AG09309 (cell line): ENCODE measurements around the gene DCLK2.

Source experiments
- DNase-seq: peaks from one replicate; pipeline ENCODE4 v3.0.0-alpha.2; 2010; ENCODE audit warnings: low read depth
- H3K4me3 ChIP-seq: 2 replicates; pipeline ENCODE4 v1.5.1; 2011; ENCODE audit warnings: mild to moderate bottlenecking, low read depth, low read length, moderate library complexity; ENCODE audit not compliant: control insufficient read depth
- TF ChIP-seq, protein P1 (sequence below): IDR thresholded peaks from 2 replicates; pipeline ENCODE4 v1.5.1; 2011; ENCODE audit warnings: mild to moderate bottlenecking, low read depth, low read length, inconsistent platforms; ENCODE audit not compliant: insufficient read depth, control insufficient read depth; ENCODE audit errors: missing control alignments

The DCLK2 gene

DNA sequence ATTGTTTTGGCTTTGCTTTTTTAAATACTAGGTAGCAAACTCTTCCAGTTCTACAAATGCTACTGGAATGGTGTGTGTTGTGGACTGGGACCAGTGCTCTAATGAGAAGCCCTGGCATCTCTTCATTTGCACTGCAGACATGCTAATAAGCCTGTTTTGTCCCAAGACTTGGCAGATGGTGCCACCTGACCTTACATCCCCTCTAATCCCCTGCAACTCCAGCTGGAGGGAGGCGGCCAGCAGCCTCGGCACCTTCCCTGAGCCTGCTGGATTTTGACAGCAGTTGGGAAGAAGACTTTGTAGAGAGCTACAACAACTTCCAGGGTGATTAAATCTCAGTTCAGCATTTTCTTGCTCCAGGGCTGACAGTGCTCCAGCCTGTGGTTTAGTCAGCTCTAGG is 200.0 kb downstream of the DCLK2 start:
- no peak for DNase-seq
- TF ChIP-seq, protein P1, sequence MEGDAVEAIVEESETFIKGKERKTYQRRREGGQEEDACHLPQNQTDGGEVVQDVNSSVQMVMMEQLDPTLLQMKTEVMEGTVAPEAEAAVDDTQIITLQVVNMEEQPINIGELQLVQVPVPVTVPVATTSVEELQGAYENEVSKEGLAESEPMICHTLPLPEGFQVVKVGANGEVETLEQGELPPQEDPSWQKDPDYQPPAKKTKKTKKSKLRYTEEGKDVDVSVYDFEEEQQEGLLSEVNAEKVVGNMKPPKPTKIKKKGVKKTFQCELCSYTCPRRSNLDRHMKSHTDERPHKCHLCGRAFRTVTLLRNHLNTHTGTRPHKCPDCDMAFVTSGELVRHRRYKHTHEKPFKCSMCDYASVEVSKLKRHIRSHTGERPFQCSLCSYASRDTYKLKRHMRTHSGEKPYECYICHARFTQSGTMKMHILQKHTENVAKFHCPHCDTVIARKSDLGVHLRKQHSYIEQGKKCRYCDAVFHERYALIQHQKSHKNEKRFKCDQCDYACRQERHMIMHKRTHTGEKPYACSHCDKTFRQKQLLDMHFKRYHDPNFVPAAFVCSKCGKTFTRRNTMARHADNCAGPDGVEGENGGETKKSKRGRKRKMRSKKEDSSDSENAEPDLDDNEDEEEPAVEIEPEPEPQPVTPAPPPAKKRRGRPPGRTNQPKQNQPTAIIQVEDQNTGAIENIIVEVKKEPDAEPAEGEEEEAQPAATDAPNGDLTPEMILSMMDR, result no peak
- no peak overlapping the region for H3K4me3 ChIP-seq

DNA sequence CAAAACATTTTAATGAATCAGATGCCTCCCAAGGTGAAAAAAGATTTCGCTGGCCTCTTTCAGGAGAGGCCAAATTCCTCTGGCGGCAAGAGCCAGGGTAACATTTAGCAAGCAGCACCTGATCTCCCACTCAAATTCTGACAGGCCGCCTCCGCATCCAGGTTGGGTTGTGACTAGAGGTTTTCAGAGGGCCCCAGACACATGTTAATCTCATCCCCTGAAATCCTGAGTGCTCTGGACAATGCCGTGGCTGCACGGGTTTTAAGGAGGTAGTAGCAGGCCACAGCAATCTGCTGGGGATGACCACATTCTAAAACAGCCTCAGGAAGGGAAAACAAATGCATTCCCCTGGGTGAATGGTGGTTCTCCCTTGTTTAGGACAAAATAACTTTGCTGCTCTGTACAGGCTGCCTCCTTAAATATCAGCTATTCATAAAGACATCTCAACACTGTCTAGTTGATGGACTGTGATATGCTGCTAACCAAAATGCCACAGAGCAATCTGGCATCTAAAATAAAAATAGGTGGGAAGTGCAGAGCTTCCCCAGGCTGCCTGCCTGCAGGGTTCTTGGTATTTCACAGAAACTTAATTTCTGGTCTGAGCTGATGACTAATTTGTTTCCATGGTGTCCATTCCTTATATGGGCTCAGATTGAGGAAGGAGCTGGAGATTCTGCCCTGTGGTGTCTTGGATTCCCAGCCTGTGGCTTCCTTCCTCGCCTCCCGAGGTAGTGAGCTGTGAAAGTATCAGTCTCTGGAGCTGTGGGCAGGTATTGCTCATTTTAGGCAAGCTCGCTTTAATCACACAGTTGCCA is 202.0 kb downstream of the DCLK2 start:
- TF ChIP-seq, protein P1, result no peak
- peak; percentile 63 for DNase-seq
- no peak overlapping the region for H3K4me3 ChIP-seq

DNA sequence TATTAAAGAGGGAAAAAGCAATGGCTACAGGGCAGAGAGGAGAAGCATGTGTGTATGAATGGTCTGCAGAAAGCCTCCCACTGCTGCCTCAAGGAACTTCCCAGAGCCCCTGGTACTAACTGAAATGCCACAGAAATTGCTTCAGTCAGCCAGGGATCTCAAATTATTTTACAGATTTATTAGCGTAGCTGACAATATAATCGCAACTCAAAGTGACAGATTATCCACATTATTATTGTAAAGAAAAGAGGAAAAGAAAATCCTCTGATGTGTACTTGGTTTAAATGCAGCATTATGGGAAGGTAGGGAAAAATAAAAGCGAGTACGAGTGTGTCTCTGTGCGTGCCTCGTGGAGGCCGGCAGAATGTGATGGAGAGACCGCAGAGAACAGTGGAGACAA is 202.7 kb downstream of the DCLK2 start:
- TF ChIP-seq, protein P1, result no peak
- no peak overlapping the region for H3K4me3 ChIP-seq
- DNase-seq, result no peak

DNA sequence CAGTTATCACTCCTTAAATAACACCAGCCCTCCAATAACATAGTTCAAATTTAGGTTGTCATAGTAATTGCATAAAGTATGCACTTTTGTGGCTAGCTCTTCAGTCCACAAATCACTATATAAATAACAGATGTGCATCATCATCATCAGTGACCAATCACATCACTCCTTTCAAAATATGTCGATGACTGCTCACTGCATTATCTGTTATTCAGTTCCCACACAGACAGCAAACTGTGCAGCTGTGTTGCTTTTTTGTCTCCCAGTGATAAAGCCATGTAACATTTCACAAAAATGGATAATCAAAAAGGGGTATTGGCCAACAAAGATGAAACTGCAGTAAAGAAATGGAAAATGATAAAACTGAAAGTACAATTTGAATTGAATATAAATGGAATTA is 205.4 kb downstream of the DCLK2 start:
- TF ChIP-seq, protein P1, result no peak
- DNase-seq, result peak; percentile 96
- no peak overlapping the region; the same call in 1 of the 2 replicates for H3K4me3 ChIP-seq

DNA sequence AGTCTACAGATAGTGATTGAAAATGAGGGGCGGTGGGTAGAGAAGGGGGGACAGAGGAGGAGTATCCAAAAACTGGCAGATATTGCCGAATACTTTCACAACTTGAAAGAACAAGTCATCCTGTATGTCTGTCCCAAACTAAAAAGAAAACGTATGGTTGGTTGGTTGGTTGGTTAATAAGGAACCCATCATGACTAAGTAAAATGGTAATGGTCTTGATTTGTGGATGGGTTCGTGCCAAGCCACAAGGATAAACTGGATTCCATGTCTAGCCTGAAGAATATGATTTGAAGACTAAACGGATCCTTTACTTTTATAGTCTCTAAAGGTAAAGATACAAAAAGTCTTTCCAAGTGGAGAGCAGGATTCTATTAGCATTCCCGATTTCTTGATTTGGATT is 208.4 kb downstream of the DCLK2 start:
- TF ChIP-seq, protein P1, result no peak
- no peak overlapping the region for H3K4me3 ChIP-seq
- no peak for DNase-seq

DNA sequence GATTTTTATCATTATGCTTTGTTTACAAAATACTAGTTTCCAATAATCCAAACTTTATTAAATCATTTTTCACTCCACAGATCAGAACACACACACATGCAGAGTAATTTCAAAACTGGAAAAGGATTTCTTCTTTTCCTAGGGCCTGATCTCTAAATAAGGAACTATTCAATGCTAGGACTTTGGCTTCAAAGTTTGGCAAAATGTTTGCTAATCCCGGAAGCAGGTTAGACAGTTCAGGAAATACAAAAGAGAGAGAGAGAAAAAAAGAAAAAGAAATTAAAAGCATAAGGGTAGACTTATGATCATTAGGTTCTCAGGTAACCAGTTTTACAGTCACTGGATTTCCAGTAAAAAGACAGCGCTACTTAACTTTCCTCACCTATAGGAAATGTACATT is 211.0 kb downstream of the DCLK2 start:
- no peak overlapping the region for H3K4me3 ChIP-seq
- TF ChIP-seq, protein P1, result no peak
- no peak for DNase-seq

DNA sequence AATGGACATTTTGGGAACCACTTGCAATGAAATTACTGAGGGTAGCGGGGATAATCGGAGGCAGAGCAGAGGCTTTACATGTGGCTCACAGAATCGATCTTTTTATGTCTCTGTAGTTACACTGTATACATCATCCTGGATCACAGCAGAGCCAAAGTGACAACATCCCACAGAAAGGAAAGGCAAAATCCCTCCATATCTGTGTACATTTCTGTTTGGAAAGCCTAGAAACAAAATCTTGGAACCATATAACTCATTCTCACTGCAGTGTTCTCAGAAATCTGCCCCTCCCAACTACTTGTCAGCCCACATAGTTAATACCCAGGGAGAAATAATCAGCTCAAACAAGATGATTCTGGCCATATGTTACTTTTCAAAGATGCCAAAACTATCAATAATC is 211.6 kb downstream of the DCLK2 start:
- no peak for DNase-seq
- no peak overlapping the region for H3K4me3 ChIP-seq
- TF ChIP-seq, protein P1, result no peak
